Stimulated activated CD8-positive, alpha-beta memory T cell treated with anti-CD3 and anti-CD28 coated beads, Interleukin-4, amount 100 ng/mL, for 24 hours (primary cell): Measurements from ENCODE around the gene IQCF2.
"Not testable (repeated sequence)": the region's sequence is repeated elsewhere in the genome, so short reads cannot be mapped to it uniquely, and the experiment has no call there.

Source experiments
- DNase-seq: peaks from one replicate; pipeline ENCODE4 v3.0.0-alpha.2; 2020; ENCODE audit warnings: low read depth

IQCF2 gene

DNA sequence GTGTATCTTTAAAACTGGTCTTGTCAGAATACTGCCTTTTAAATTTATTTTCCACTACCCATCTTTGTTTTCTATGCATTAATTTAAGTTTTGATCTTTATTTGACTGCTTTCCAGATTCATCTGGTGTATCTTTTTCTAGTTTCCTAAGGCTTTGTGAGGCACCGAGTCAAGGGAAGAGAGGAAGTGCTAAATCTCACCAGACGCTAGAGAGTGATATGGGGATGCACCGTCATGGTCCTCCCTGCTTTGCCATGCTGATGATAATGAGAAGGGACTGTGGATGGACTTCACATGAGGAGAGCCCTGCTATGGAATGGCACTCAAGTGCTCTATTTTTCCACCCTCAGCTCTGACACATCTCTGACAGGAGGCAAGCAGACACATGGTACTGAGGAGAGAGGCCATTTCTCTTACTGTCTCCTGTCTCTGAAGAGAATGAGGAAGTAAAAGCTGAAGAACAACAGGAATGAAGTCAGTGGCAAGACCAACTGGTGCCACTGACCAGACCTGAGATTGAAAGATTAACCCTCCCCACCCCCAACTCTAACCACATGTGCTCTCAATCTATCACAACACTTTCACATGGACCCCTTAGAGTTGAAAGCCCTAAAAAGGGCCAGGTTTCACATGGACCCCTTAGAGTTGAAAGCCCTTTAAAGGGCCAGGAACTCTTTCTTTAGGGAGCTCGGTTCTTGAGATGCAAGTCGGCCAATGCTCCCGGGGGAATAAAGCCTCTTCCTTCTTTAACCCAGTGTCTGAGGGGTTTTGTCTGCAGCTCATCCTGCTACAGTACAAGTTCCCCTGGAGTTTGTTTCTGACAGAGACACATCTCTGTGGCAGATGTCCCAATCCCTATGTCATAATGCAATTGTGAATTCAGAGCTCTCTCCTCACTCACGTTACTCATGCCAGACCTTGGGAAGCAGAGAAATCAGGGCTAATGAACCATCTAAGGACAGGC, at the start of gene IQCF2:
TSS of gene IQCF2 (plus strand) at position 913 of the 963 bp plus-strand sequence. CDS start 52 bp downstream, outside the sequence.
- no peak for DNase-seq

DNA sequence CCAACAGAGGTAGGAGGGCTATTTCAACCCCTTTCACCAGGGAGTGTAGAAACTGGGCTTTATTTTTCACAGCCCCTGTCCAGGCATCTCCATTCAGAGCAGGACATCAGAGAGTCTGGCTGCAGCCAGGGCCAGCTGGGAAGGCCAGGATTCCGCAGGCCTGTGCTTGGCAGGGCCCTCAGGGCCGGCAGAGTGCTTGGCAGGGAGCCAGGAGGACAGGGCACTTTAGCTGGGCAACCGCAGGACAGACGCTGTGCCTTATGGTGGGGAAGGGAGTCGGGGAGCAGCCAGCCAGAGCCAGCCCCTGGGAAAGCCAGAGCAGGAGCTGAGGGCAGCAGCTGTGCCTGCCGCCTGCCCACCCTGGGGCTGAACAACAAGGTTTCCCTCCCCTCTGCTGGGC, 47.9 kb upstream of the IQCF2 start:
- DNase-seq: no peak

DNA sequence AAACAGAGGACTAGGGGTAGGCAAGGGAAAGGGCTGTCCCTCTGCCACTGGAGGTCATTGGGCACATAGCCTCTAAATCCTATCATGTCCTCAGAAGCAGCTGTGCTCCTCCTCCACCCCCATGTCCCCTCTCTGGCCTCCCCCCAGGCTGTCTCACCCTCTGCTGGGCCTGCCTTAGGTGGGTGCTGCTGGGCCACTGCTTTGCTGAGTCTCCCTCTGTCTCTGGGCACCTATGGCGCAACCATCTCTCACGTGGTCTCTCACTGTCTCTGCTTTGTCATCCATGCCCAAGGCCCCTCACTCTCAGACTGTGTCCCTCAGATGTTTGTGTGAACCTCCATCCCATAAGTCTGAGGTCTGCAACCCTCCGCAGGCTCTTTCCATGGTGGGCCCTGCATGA, 47.4 kb upstream of the IQCF2 start:
- DNase-seq: no peak

DNA sequence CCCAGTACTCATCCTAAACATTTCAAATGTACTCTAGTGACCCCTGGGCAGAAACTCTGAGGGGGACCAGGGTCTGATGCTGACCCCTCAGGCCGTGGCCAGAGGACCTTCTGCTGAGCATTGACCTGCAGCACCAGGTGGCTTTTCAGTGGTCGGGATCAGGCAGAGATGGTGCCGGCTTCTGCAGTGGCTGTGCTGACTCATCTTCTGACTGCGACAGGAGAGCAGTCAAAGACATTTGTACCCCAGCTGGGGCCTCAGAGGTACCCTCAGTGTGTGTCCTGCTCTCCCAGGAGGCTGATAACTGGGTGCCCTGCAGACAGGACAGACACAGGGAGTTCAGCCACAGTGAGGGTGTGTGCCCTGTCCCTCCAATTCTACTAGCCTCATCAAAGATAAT, 45.8 kb upstream of the IQCF2 start:
- no peak for DNase-seq

DNA sequence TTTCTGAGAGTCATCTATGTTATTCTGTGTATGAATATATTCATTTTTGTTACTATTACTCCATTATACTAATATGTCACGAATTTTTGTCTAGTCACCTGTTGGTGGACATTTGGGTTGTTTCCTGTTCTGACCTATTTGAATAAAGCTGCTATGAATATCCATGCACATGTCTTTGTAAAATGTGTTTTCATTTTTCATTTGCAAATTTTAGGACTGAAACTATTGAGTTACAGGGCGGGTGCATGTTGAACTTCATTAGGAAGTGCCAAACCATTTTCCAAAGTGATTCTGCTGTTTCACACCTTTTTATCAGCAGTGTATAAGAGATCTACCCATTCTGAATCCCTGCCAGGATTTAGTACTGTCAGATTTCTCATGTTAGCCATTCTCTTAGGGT, 44.7 kb upstream of the IQCF2 start:
- DNase-seq: no peak

DNA sequence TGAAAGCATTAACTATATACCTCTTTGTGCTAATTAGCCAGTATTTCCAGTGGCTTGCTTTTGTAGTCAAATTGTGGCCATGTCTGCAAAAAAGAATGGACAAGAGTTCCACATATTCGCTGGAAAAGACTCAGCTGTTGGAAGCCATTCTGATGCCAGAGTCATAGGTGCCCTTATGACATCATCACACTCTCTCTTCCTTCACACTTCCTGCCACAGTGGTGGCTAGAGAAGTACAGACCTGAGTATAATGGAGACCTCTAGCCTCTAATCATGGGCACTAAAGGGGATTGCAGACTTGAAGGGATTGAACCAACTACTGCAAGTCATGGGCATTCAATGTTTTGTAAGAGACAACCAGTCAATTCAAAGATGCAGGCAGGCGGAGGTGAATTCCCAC, 44.0 kb upstream of the IQCF2 start:
- DNase-seq: no peak

DNA sequence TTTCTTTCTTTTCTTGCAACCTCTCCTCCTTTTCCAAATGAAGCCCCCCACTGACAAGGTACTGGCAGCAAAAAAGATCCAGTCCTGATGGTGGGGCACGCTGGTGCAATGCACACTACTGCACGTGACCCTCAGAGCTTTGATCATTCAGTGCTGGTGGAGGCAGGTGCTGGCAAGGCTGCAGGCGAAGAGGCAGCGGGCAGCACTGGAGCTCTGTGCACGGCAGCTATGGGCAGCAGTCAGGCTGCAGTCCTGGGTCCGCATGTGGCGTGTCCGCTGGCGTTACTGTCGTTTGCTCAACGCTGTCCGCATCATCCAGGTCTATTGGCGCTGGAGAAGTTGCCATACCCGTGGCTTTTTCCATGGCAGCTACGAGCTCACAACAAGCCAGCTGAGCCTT, 42.3 kb upstream of the IQCF2 start:
- DNase-seq: no peak

DNA sequence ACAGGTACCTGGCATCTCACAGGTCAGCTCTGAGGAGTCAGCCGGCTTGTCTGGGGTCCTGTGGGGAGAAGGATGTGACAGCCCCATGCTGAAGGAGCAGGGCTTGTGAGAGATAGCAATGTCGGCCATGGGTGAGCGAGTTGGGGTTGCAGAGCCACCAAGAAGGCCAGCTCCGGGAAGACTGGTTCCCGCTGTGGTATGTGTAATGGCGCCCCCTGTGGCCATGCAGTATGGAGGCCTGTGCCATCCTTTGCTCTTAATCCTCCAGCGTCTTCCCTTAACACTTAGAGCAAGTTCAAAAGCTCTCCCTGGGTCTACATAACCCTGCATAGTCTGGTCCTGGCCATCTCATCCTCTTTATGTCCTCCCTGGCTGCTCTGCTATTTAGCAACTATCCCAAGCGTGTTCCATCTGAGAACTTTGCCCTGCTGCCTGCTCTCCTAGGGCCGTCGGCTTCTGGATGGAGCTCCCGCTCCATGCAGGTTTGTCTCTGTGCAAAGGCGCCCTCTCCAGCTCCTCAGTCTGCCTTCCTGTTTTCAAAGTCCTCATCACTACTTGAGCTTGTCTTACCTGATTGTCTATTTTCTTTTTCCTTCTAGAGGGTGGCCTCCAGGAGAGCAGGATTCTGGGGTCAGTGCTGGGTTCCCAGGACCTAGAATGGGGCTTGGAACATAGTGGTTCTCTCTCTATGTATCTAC, 41.6 kb upstream of the IQCF2 start:
- no peak for DNase-seq

DNA sequence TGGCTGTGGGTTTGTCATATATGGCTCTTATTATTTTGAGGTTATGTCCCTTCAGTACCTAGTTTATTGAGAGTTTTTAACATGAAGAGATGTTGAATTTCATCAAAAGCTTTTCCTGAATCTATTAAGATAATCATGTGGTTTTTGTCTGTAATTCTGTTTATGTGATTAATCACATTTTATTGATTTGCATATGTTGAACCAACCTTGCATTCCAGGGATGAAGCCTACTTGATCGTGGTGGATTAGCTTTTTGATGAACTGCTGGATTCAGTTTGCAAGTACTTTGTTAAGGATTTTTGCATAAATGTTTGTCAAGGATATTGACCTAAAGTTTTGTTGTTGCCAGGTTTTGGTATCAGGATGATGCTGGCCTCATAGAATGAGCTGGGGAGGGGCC, 33.1 kb upstream of the IQCF2 start:
- no peak for DNase-seq

DNA sequence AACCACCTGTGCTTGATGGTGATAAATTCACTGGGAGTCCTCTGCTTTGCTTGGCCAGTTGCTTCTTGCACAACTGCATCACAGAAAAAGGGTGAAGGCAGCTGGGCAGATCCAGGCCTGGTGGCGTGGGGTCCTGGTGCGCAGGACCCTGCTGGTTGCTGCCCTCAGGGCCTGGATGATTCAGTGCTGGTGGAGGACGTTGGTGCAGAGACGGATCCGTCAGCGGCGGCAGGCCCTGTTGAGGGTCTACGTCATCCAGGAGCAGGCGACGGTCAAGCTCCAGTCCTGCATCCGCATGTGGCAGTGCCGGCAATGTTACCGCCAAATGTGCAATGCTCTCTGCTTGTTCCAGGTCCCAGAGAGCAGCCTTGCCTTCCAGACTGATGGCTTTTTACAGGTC, 31.1 kb upstream of the IQCF2 start:
- no peak for DNase-seq

DNA sequence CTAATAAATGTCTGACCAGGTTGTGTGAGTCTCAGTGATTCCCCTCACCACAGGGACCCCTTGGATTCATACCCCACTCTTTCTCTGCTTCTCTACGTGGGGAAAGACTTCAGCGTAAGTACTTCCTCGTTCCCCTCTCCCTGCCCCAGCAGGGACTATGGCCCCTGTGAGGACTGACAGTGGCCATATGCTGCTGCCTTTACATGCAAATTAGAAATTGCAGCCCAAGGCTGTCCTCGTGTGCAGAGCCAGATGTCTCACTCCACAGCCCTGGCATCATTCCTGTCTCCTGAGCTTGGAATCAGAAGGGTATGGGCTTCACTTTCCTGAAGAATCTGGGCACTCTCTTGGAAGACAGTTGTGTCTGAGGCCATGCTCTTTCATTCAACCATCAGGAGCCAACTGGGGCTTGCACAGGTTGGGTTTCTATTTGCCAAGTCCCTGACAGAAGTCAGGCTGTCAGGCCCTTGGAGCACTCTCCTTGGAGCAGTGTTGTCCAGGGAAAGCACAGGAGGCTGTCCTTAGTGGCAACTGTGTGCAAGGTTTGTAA, 30.5 kb upstream of the IQCF2 start:
- DNase-seq: no peak

DNA sequence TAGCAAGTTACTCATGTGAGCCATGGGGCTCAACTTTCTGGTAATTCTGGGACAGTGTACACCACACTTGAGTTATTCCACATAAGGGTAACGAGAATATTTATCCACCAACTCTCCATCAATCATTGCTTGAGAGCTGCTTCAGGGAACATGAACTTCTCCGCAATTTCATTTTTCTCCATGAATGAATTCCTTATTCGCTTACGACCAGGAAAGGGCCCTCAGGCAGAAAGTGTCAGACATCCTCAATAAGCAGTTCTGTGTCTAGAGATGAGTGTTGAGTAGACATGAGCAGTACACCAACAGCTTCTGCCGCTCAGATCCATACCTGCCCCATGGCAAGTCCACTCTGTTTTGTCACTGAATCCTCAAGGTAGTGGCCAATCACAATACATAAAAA, 24.8 kb upstream of the IQCF2 start:
- no peak for DNase-seq

DNA sequence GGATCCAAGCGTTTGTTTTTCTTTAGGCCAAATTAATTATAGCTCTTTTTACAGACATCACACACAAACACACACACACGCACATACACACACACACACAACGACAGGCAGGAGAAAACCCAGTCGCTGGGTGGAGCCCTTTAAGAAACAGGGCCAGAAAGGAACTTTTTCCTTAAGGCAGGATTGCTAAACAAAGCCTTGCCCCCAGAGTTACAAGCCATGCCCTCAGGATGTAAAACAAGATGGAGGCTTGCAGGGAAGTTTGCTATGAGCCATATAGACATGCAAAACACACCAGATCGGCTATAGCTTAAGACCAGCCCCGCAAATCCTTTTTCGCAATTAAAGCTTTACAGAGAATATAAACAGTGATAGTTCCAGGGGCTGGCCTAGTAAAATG, 16.3 kb upstream of the IQCF2 start:
- DNase-seq: no peak

DNA sequence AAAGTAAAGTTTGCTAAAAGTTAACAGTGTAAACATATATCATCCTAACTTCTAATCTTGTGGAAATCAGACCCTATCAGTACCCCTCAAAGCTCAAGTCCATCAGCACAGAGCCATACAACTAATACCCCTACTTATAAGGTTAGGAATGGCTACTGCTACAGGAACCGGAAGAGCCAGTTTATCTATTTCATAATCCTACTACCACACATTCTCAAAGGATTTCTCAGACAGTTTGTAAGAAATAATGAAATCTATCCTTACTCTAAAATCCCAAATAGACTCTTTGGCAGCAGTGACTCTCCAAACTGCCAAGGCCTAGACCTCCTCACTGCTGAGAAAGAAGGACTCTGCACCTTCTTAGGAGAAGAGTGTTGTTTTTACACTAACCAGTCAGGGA, 6.0 kb upstream of the IQCF2 start:
- not testable (repeated sequence) for DNase-seq

DNA sequence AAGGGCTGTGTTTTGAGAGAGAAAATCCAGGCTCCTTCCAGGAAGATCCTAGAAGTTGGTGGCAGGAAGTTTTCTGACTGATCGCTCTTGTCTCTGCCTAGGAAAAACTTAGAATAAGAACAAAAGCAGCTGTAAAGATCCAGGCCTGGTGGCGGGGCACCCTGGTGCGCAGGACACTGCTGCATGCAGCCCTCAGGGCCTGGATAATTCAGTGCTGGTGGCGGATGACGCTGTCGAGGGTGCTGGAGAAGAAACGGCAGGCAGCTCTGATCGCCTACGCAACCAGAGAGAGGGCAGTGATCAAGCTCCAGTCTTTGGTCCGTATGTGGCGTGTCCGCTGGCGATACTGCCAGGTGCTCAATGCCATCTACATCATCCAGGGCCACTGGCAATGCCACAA, 1.5 kb downstream of the IQCF2 start:
- no peak for DNase-seq

DNA sequence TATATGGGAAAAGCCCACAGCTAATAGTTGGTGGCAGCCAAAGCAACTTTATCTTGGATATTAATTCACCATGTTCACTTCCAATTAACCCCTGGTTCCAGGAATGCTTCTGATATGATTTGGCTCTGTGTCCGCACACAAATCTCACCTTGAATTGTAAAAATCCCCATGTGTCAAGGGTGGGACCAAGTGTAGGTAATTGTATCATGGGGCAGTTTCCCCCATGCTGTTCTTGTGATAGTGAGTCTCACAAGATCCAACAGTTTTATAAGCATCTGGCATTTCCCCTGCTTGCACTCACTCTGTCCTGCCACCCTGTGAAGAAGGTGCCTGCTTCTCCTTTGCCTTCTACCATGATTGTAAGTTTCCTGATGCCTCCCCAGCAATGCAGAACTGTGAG, 7.5 kb downstream of the IQCF2 start:
- DNase-seq: not testable (repeated sequence)

DNA sequence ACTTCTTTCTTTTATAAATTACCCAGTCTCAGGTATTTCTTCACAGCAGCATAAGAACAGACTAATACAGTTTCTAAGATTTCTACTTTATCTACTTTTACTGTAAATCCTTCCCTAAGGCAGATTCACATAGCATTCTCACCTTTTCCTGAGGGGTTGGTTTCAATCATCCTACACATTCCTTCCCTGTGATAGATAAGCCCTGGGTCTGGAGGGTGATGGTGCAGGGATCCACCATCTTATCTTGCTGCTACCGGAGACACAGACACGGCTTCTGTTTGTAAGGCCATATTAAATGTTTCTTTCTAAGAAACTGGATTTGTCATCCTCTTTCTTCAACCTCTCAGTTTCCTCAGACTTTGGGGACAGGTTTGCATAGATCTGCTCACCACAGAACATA, 7.9 kb downstream of the IQCF2 start:
- DNase-seq: no peak

DNA sequence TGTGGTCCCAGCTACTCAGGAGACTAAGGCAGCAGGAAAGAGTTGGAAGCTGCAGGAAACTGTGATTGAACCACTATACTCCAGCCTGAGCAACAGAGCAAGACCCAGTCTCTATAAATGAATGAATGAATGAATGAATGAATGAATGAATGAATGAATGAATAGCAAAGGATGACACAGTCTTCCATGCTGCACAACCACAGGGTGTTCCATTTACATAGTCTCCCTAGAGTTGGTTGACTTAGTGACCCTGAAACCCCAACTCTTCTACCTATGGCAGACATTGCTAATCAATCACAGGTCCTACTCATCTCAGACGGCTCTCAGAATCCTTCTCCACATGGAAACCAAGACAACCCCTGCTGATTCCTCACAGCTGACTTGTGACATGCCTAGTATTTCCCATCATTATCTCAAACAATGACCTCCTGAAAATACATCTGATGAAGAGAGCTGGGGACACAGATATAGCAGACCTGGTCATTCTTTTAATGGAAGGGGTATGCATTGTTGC, 11.9 kb downstream of the IQCF2 start:
- DNase-seq: no peak

DNA sequence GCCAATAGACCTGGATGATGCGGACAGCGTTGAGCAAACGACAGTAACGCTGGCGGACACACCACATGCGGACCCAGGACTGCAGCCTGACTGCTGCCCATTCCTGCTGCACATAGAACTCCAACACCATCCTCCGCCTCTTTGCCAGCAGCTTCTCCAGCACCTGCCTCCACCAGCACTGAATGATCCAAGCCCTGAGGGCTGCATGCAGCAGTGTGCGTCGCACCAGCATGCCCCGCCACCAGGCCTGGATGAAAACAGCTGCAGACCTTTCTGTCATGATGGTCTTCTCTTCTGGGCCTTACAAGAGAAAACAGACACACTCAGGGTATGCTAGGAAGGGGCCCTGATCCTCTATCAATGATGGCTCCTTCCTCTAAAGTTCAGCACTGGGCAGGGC, 12.5 kb downstream of the IQCF2 start:
- no peak for DNase-seq

DNA sequence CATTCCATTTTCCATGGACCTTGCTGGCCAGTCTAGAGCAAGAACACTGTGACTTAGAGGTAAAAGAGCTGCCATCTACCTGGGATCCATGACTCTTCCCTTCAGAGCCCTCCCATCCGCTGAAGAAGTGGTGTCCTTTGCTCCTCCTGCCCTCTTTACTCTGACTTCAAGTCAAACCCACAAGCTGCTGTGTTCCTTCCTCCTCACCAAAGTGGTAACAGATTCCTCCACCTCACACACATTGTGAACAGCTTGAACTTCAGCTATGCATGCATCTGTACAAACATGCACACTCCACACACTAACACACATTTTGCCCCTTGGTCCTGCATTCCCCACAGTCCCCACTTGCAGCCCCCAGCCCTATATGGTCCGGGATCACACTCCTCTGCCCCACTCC, 13.0 kb downstream of the IQCF2 start:
- DNase-seq: no peak

DNA sequence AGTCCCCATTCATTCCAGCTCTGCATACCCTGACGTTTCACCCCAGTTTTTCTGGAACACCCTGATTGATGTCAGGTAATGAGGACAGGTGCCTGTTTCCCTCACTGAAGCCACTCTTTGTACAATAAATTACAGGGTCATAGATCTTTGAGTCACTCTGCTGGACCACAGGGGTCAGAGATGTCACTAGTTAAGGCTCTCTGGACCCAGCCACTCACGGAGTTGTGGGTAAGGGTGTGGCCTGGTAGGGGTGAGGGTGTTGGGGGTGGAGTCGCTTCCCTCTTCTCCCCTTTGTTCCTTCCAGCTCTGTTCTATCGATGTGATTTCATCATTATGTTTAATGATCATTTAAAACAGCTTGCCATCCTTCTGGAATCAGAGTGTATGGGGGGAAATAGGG, 13.5 kb downstream of the IQCF2 start:
- DNase-seq: no peak

DNA sequence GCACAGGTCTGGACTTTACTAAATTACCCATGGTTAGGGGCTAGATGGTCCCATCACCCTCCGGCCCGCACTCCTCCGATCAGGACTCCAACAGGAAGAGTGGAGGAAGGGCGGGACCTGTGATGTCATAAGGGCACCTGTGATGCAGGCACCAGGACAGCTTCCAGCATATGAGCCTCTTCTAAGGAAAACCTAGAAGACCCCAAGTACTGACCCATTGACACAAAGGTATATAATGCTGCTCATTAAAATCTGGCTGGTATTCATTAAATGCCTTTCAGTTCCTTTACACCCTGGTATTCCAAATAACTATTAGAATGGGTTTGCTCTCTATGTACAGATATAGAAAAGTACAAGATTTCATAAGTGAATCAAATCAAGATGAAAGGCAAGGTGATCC, 14.1 kb downstream of the IQCF2 start, which contains the start of gene IQCF5:
TSS of gene IQCF5 (minus strand) at position 101 of the 400 bp plus-strand sequence. CDS start at position 31, 70 bp downstream.
- DNase-seq: no peak

DNA sequence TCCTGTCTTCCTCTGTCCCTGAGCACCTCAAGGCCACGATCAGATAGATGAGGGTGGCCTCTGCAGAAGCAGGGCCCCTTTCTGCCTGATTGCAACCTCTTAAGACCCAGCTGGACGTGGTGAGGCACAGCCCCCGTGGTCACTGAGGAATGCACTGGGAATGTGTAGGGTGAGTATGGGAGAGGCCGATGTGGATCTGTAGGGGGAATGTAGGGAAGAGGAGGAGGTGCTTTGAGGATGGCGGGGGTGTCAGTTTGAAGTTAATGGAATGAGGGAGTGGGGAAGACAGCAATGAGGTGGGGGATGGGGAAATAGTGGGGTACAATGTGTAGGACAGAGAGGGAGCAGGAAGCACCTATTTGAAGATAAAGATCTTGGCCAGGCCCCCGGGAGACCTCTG, 14.8 kb downstream of the IQCF2 start:
- no peak for DNase-seq
